Measurements from ENCODE around the gene SRGAP1.
A peak's percentile ranks its signal among the peaks of the same experiment; 100 is the strongest.
"Not testable (repeated sequence)": the region's sequence is repeated elsewhere in the genome, so short reads cannot be mapped to it uniquely, and the experiment has no call there.

SRGAP1 gene

GRCh38 chr12:64105026-64105425, 260.5 kb downstream of the SRGAP1 start:
- no peak overlapping the region for H3K4me3 ChIP-seq (ENCODE audit: low read depth, low read length)
- TF ChIP-seq, protein P1, sequence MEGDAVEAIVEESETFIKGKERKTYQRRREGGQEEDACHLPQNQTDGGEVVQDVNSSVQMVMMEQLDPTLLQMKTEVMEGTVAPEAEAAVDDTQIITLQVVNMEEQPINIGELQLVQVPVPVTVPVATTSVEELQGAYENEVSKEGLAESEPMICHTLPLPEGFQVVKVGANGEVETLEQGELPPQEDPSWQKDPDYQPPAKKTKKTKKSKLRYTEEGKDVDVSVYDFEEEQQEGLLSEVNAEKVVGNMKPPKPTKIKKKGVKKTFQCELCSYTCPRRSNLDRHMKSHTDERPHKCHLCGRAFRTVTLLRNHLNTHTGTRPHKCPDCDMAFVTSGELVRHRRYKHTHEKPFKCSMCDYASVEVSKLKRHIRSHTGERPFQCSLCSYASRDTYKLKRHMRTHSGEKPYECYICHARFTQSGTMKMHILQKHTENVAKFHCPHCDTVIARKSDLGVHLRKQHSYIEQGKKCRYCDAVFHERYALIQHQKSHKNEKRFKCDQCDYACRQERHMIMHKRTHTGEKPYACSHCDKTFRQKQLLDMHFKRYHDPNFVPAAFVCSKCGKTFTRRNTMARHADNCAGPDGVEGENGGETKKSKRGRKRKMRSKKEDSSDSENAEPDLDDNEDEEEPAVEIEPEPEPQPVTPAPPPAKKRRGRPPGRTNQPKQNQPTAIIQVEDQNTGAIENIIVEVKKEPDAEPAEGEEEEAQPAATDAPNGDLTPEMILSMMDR (IDR thresholded peaks at IDR 0.05; ENCODE audit: insufficient read depth, low read depth, low read length, missing control alignments) = no peak
- DNase-seq (ENCODE audit: low read depth) = no peak

DNA sequence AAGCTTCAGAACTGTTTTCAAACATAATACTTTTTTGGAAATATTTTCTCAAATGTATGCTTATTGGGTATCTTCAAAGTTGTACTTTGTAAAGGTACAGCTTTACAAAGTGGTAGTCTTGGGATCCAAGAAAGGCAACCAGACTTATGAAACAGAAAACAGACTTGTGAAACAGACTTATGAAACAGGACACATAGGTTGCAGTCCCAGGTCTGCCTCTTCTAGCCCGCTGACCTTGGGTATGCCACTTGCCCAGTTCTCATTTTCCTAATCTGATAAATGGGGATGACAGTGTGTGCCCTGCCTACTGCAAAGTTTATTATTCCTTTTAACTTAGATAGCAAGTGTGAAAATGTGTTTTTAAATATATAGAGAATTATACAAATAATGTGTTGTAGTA, 263.3 kb downstream of the SRGAP1 start:
- TF ChIP-seq, protein P1 (IDR thresholded peaks at IDR 0.05; ENCODE audit: insufficient read depth, low read depth, low read length, missing control alignments) = no peak
- peak; percentile 18 for DNase-seq (ENCODE audit: low read depth)
- H3K4me3 ChIP-seq (ENCODE audit: low read depth, low read length) = no peak overlapping the region

GRCh38 chr12:64109706-64110105, 265.2 kb downstream of the SRGAP1 start:
- TF ChIP-seq, protein P1 (IDR thresholded peaks at IDR 0.05; ENCODE audit: insufficient read depth, low read depth, low read length, missing control alignments) = no peak
- no peak for DNase-seq (ENCODE audit: low read depth)
- H3K4me3 ChIP-seq (ENCODE audit: low read depth, low read length) = no peak overlapping the region

DNA sequence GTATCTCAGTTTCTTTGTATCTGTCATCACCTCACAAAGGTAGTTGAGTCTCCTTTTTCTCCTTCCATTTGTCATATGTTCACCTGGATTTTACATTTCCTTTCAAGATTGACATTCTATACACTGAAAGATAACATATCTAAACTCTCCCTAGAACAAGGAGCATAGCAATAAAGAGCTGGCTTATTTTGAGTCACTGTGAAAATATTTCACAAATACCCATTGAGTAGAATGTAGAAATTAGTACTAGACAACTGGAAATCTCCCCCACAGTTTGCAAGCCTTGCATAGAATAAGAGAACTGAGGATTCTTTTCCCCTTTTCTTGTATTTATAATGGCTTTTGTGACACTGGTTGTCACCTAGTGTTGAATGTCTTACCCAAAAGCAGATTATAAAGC, 266.4 kb downstream of the SRGAP1 start:
- no peak for DNase-seq (ENCODE audit: low read depth)
- no peak overlapping the region for H3K4me3 ChIP-seq (ENCODE audit: low read depth, low read length)
- TF ChIP-seq, protein P1 (IDR thresholded peaks at IDR 0.05; ENCODE audit: insufficient read depth, low read depth, low read length, missing control alignments) = no peak

- no peak overlapping the region for H3K4me3 ChIP-seq (ENCODE audit: low read depth, low read length)
- TF ChIP-seq, protein P1 (IDR thresholded peaks at IDR 0.05; ENCODE audit: insufficient read depth, low read depth, low read length, missing control alignments) = no peak
- DNase-seq (ENCODE audit: low read depth) = no peak
Measured at GRCh38 chr12:64116969-64117368, 272.5 kb downstream of the SRGAP1 start.

DNA sequence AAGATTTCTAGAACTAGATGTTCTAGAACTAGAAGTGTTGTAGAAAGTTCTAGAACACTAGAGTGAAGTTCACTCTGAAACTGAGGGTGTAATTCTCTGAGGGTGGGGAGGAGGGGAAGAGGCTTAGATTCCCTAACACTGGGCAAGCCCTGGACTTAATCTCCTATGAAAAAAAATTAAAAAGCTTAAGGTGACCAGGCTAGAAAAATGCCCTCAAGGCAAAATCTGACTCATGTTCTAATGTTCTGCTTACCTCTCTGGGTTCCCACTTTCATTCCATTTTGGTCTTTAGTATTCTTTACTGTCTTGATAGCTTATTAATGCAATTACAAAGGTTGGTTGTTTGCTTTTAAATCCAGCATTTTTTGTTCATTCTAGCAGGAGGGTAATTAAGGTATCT, 276.1 kb downstream of the SRGAP1 start:
- TF ChIP-seq, protein P1 (IDR thresholded peaks at IDR 0.05; ENCODE audit: insufficient read depth, low read depth, low read length, missing control alignments) = no peak
- no peak overlapping the region for H3K4me3 ChIP-seq (ENCODE audit: low read depth, low read length)
- no peak for DNase-seq (ENCODE audit: low read depth)

DNA sequence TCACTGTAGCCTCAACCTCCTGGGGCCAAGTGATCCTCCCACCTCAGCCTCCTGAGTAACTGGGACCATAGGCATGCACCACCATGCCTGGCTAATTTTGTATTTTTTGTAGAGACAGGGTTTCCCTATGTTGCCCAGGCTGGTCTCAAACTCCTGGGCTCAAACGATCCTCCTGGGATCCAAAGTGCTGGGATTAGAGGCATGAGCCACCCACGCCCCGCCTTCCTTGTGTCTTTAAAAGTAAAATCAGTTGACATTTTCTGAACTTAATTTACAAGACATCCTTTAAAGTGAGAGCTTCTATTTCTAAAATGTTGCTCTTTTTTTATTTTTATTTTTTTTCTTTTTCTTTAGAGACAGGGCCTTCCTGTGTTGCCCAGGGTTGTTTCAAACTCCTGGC, 276.6 kb downstream of the SRGAP1 start:
- not testable (repeated sequence) for DNase-seq (ENCODE audit: low read depth); H3K4me3 ChIP-seq (ENCODE audit: low read depth, low read length)
